Thyroid gland (tissue), 4 donors: ENCODE measurements around the gene FAM83F. TPM values are rescaled to one million over a fixed set of nuclear protein-coding genes. Genes with fewer than 3 reads are reported as not detected.

Experiments used
- DNase-seq, 2 donors: peaks; one replicate each; pipeline ENCODE4 v3.0.0-alpha.2; 2019
- H3K27ac ChIP-seq, 3 donors: fragments of 200-600 bp; sonication (generic); 1 replicate in 2 of 3; 2 replicates in 1 of 3; pipeline ENCODE4 v1.5.1; 2016 to 2019; ENCODE audit warnings: mild to moderate bottlenecking in 1 of 3, moderate library complexity in 1 of 3
- H3K27me3 ChIP-seq: fragments of 200-600 bp; sonication (generic); one replicate; pipeline ENCODE4 v1.5.1; 2019
- H3K36me3 ChIP-seq, 2 donors: fragments of 200-600 bp; sonication (generic); one replicate each; pipeline ENCODE4 v1.5.1; 2016 to 2019
- H3K4me1 ChIP-seq, 2 donors: fragments of 200-600 bp; sonication (generic); one replicate each; pipeline ENCODE4 v1.5.1; 2017 to 2019
- H3K4me3 ChIP-seq, 3 donors: fragments of 200-600 bp; sonication (generic); replicated peaks in 1 of 3; 1 replicate in 2 of 3; 2 replicates in 1 of 3; pipeline ENCODE4 v1.5.1; 2016; ENCODE audit warnings: mild to moderate bottlenecking in 1 of 3
- H3K9me3 ChIP-seq: fragments of 200-600 bp; sonication (generic); one replicate; pipeline ENCODE4 v1.5.1; 2017
- POLR2A ChIP-seq, 2 donors: fragments of 450-650 bp; IDR thresholded peaks; one replicate each; pipeline ENCODE4 v1.6.1; 2017; ENCODE audit warnings: antibody characterized with exemption in 2 of 2, mild to moderate bottlenecking in 2 of 2, moderate library complexity in 1 of 2
- WGBS, 2 donors: methylation state at CpG; one replicate each; pipeline ENCODE4 v1.1.5; 2017; 5-methylcytosine and 5-hydroxymethylcytosine counted together
- intact Hi-C: fragments of 100-400 bp; cut with DNase I; formaldehyde crosslinking; loops from one replicate; pipeline ENCODE4 v1.15.1; 2023
- total RNA-seq, 4 donors: library from RNA; depleted of rRNA; stranded (reverse); fragments of >200 nt; gene quantifications; one replicate each; pipeline ENCODE4 v1.2.3, GENCODE V29; 2016
- TF ChIP-seq, protein P1 (sequence below), 6 experiments: fragments of 200-600 bp in 3 of 6; fragments of 450-650 bp in 3 of 6; sonication (generic) in 3 of 6; IDR thresholded peaks; one replicate each; pipeline ENCODE4 v1.5.1; 2016 to 2019; ENCODE audit warnings: antibody characterized with exemption in 6 of 6, mild to moderate bottlenecking in 2 of 6, inconsistent platforms in 1 of 6, moderate library complexity in 1 of 6

Gene FAM83F
- total RNA-seq, 4 donors from 2014 or later = 19.2 to 35.6 (median 26.1) TPM

DNA sequence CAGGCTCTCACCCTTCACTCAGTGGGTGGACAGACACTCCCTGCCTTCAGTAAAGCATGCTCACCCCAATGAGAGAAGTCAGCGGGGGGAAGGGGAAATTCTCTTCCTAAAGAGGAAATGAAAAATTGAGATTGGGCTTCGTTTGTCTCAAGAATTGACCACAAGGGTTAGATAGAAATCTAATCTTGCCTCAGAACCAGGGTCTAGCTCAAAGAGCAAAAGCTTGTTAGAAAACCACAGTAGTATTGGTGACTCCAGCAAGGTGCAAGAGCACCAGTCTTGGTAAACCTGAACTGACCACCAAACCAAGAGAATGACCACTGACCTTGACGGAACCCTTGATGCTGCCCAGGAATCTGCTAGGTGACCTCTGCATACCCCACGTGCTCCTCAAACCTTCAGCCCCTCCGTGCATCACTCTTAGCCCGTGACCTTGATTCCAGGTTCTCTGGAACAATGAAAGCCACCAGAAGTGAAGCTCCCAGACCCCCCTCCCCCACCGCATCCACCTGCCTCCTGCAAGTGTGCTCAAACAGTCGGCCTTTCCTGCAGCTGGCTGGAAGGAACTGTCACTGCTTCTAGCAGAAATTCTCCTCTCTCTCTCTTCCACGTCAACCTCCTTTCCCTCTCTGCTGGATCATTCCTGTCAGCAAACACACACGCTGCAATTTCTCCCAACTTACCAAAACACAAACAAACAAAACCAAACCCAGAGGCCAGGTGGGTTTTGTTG is 37.7 kb upstream of the FAM83F start:
- Histone ChIP-seq H3K27ac (no peak overlapping the region), H3K36me3 (no peaks in the 10 kb centered on the region), H3K4me1 (peaks cover 18 to 24% of the 10 kb centered on the region in 2 donors), H3K27me3 (no peaks in the 10 kb centered on the region), H3K9me3 (no peaks in the 10 kb centered on the region), H3K4me3 (no peak overlapping the region)
- no peak for TF ChIP-seq POLR2A (IDR thresholded peaks at IDR 0.05)
- TF ChIP-seq, protein P1, sequence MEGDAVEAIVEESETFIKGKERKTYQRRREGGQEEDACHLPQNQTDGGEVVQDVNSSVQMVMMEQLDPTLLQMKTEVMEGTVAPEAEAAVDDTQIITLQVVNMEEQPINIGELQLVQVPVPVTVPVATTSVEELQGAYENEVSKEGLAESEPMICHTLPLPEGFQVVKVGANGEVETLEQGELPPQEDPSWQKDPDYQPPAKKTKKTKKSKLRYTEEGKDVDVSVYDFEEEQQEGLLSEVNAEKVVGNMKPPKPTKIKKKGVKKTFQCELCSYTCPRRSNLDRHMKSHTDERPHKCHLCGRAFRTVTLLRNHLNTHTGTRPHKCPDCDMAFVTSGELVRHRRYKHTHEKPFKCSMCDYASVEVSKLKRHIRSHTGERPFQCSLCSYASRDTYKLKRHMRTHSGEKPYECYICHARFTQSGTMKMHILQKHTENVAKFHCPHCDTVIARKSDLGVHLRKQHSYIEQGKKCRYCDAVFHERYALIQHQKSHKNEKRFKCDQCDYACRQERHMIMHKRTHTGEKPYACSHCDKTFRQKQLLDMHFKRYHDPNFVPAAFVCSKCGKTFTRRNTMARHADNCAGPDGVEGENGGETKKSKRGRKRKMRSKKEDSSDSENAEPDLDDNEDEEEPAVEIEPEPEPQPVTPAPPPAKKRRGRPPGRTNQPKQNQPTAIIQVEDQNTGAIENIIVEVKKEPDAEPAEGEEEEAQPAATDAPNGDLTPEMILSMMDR (IDR thresholded peaks at IDR 0.05) = no peak
- no peak for DNase-seq
- 73 to 83% methylated on average over 9 to 10 of the region's 10 CpGs for WGBS, 2 donors
- intact Hi-C loops = no loop called here

DNA sequence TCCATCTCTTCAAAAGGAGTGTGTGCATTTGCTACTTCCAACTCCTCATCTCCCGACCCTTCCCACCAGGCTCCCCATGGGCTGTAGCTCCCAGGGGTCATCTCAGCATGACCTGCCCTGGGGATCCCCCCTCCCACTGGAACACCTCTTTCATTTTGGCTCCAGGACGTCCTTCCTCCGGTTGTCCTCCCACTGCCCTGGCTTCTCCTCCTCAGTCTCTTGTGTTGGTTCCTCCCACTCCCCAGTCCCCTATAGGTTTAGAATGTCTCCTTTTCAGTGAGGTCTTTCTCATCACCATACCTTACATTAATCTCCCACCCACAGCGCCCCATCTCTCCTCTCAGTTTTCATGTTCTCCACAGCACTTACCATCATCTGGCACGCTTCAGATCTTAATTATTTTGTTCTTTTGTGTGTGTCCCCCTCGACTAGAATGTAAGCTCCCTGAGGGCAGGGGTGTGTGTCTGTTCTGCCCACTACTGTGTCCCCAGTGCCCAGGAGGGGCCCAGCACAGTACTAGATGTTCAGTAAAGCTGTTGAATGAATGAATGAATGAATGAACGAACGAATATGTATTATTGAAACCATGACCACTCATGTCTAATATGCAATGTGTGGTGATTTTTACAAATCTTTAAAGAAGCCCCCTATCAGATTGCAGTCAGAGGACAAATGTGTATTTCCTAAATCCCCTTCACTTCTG is 36.6 kb upstream of the FAM83F start:
- Histone ChIP-seq H3K4me3 (no peak overlapping the region), H3K27ac (no peak overlapping the region), H3K27me3 (no peaks in the 10 kb centered on the region), H3K9me3 (no peaks in the 10 kb centered on the region), H3K36me3 (no peaks in the 10 kb centered on the region), H3K4me1 (peaks cover 18 to 23% of the 10 kb centered on the region in 2 donors)
- WGBS, 2 donors = 85 to 87% methylated on average over 8 of the region's 8 CpGs
- DNase-seq = no peak
- TF ChIP-seq, protein P1 (IDR thresholded peaks at IDR 0.05) = no peak
- TF ChIP-seq POLR2A (IDR thresholded peaks at IDR 0.05) = no peak
- intact Hi-C loops = no loop called here

DNA sequence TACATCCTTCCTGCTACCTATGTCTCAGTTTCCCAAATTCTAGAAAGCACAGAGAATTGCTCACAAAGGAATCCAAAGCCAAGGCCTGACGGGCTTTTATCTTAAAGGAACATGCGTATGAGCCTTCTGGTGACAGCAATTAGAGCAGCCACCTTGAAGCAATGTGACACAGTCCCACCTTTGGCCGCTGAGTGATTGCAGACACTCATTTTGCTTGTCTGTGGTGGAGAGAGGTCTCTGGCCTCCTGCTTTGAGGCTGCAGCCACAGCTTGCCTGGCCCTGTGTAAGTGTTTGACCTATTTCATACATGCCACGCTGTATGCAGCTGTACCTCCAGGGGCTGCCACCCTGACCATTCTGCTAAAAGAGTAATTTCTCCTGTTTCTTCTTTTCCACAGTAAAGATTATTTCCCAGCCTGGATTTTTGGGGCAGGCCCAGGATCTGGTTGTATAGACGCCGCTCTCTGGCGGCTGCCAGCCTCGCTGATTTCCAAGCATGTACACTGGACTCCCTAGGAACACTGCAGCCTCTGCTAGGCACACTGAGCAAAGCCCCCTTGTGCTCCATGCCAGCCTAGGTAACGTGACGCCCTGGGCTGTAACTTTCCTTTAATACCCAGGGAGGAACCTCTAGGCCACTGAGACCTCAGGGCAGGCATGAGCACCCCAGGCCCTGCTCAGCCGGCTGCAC is 35.7 kb upstream of the FAM83F start:
- no peaks in the 10 kb centered on the region for H3K27me3 ChIP-seq
- peaks cover 11 to 14% of the 10 kb centered on the region in 2 donors for H3K4me1 ChIP-seq
- intact Hi-C loops = no loop called here
- H3K27ac ChIP-seq = no peak overlapping the region
- WGBS, 2 donors = 80 to 95% methylated on average over 11 of the region's 11 CpGs
- no peaks in the 10 kb centered on the region for H3K9me3 ChIP-seq
- no peak overlapping the region for H3K4me3 ChIP-seq
- H3K36me3 ChIP-seq = no peaks in the 10 kb centered on the region
- DNase-seq = no peak
- TF ChIP-seq, protein P1 (IDR thresholded peaks at IDR 0.05) = no peak
- TF ChIP-seq POLR2A (IDR thresholded peaks at IDR 0.05) = no peak

DNA sequence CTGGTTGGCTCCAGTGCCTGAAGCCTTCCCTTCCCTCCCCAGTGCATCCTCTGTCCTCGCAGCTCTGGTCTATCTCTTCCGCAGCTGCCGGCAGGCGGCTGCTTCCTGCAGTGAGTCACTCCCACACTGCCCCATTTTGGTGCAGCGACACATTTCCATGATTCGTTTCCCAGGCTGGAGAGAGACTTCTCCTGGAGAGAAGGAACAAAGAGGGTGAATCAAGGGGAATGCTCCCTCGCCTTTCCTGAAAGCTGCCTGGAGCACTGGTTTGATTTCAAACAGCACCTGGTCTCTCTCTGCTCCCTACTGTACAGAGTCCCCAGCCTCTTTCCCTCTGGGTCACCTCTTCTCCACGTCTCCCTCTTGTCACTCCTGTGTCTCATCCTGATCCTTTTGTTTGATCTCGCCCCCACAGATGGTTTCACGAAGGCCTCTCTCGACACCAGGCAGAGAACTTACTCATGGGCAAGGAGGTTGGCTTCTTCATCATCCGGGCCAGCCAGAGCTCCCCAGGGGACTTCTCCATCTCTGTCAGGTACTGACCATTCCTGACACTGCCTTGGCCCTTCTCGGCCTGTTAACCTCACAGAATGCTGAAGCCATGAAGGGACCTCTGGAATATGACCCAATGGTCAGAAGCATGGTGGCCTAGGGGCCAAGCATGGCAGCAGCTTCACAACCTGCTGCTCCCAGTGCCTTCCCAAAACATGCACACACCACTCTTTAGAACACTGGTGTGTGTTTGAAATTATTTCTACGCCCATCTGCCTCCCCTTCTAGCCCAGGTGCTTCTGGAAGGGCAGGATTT is 34.9 kb upstream of the FAM83F start, which contains the start of gene TMA7B:
Gene TMA7B (plus strand): TSS at position 758 of the 808 bp plus-strand sequence. CDS start 3,978 bp downstream, outside the sequence.
- no peak within 1 kb of the TSS for H3K27ac ChIP-seq
- no peak within 1 kb of the TSS for H3K4me3 ChIP-seq
- intact Hi-C loops = no loop called here
- no peak for DNase-seq
- 79 to 84% methylated on average over 14 of the region's 14 CpGs for WGBS, 2 donors
- TF ChIP-seq POLR2A (IDR thresholded peaks at IDR 0.05) = no peak
- TF ChIP-seq, protein P1 (IDR thresholded peaks at IDR 0.05) = no peak
- H3K4me1 ChIP-seq = peaks cover 6 to 8% of the 10 kb centered on the region in 2 donors
- H3K9me3 ChIP-seq = no peaks in the 10 kb centered on the region
- H3K27me3 ChIP-seq = no peaks in the 10 kb centered on the region
- no peaks in the 10 kb centered on the region for H3K36me3 ChIP-seq
